H9 (cell line): ENCODE results near the gene OCIAD1. TPM values are rescaled to one million over a fixed set of nuclear protein-coding genes. Genes with fewer than 3 reads are reported as not detected.

Experiments used
- DNase-seq: peaks from one replicate; pipeline ENCODE4 v3.0.0-alpha.2; 2017
- H2AFZ ChIP-seq: one replicate; pipeline ENCODE4 v1.6.1; 2013; ENCODE audit warnings: mild to moderate bottlenecking, low read length, control low read depth, moderate library complexity
- H2AK5ac ChIP-seq: 2 replicates; pipeline ENCODE4 v1.6.1; 2013; ENCODE audit warnings: low read length, control low read depth, mixed read lengths; ENCODE audit not compliant: insufficient read length
- H2BK120ac ChIP-seq: one replicate; pipeline ENCODE4 v1.6.1; 2013; ENCODE audit warnings: low read depth, mild to moderate bottlenecking, low read length, control low read depth, inconsistent platforms; ENCODE audit not compliant: poor library complexity, severe bottlenecking
- H2BK12ac ChIP-seq: 2 replicates; pipeline ENCODE4 v1.6.1; 2013; ENCODE audit warnings: low read length, control low read depth, mixed read lengths, low read depth; ENCODE audit not compliant: insufficient read length
- H2BK15ac ChIP-seq: 2 replicates; pipeline ENCODE4 v1.6.1; 2013; ENCODE audit warnings: low read depth, low read length, control low read depth
- H2BK20ac ChIP-seq: one replicate; pipeline ENCODE4 v1.6.1; 2013; ENCODE audit warnings: low read depth, mild to moderate bottlenecking, low read length, control low read depth, inconsistent platforms; ENCODE audit not compliant: poor library complexity, severe bottlenecking
- H2BK5ac ChIP-seq: 2 replicates; pipeline ENCODE4 v1.6.1; 2013; ENCODE audit warnings: low read length, control low read depth, mixed read lengths; ENCODE audit not compliant: insufficient read length
- H3K14ac ChIP-seq: 2 replicates; pipeline ENCODE4 v1.6.1; 2013; ENCODE audit warnings: low read length, control low read depth; ENCODE audit not compliant: insufficient read depth
- H3K18ac ChIP-seq: 2 replicates; pipeline ENCODE4 v1.6.1; 2013; ENCODE audit warnings: low read depth, mild to moderate bottlenecking, mixed read lengths, low read length, control low read depth; ENCODE audit not compliant: insufficient read length
- H3K23ac ChIP-seq: 2 replicates; pipeline ENCODE4 v1.6.1; 2013; ENCODE audit warnings: low read length, control low read depth, mixed read lengths, low read depth; ENCODE audit not compliant: insufficient read length
- H3K23me2 ChIP-seq: 2 replicates; pipeline ENCODE4 v1.6.1; 2013; ENCODE audit warnings: low read depth, mild to moderate bottlenecking, mixed read lengths, low read length, control low read depth; ENCODE audit not compliant: insufficient read length, poor library complexity, severe bottlenecking
- H3K27ac ChIP-seq: 2 replicates; pipeline ENCODE4 v1.5.1; 2013; ENCODE audit warnings: low read length, control low read depth, mixed read lengths, low read depth; ENCODE audit not compliant: insufficient read length
- H3K27me3 ChIP-seq: 2 replicates; pipeline ENCODE4 v1.6.1; 2013; ENCODE audit warnings: low read length, control low read depth, inconsistent platforms; ENCODE audit not compliant: insufficient read depth
- H3K4ac ChIP-seq: 2 replicates; pipeline ENCODE4 v1.6.1; 2013; ENCODE audit warnings: low read depth, mild to moderate bottlenecking, control low read depth, inconsistent platforms, low read length, moderate library complexity
- H3K4me1 ChIP-seq: 2 replicates; pipeline ENCODE4 v1.6.1; 2013; ENCODE audit warnings: low read length, control low read depth, inconsistent platforms; ENCODE audit not compliant: insufficient read depth
- H3K4me2 ChIP-seq: 2 replicates; pipeline ENCODE4 v1.6.1; 2013; ENCODE audit warnings: low read length, control low read depth, mixed read lengths; ENCODE audit not compliant: insufficient read length, insufficient read depth
- H3K56ac ChIP-seq: 2 replicates; pipeline ENCODE4 v1.6.1; 2013; ENCODE audit warnings: low read depth, mild to moderate bottlenecking, mixed read lengths, low read length, control low read depth; ENCODE audit not compliant: insufficient read length
- H3K79me1 ChIP-seq: 2 replicates; pipeline ENCODE4 v1.6.1; 2013; ENCODE audit warnings: low read depth, mild to moderate bottlenecking, moderate library complexity, low read length, control low read depth, inconsistent platforms; ENCODE audit not compliant: insufficient read depth, poor library complexity, severe bottlenecking
- H3K79me2 ChIP-seq: 2 replicates; pipeline ENCODE4 v1.6.1; 2013; ENCODE audit warnings: low read length, control low read depth, inconsistent platforms; ENCODE audit not compliant: insufficient read depth
- H3K9ac ChIP-seq: 2 replicates; pipeline ENCODE4 v1.6.1; 2013; ENCODE audit warnings: low read length, control low read depth, mixed read lengths; ENCODE audit not compliant: insufficient read length; ENCODE audit errors: extremely low read depth
- H3K9me3 ChIP-seq: one replicate; pipeline ENCODE4 v1.6.1; 2013; ENCODE audit warnings: low read depth, low read length, inconsistent platforms; ENCODE audit not compliant: control insufficient read depth
- H3T11ph ChIP-seq: one replicate; pipeline ENCODE4 v1.6.1; 2013; ENCODE audit warnings: mild to moderate bottlenecking, low read length, control low read depth, inconsistent platforms
- H4K20me1 ChIP-seq: one replicate; pipeline ENCODE4 v1.6.1; 2013; ENCODE audit not compliant: control insufficient read depth, insufficient read length, insufficient read depth
- H4K5ac ChIP-seq: 2 replicates; pipeline ENCODE4 v1.6.1; 2013; ENCODE audit warnings: low read depth, mild to moderate bottlenecking, mixed read lengths, low read length, control low read depth; ENCODE audit not compliant: insufficient read length
- H4K8ac ChIP-seq: replicated peaks from 2 replicates; pipeline ENCODE4 v1.6.1; 2013; ENCODE audit warnings: low read length, control low read depth, mixed read lengths, low read depth; ENCODE audit not compliant: insufficient read length
- H4K91ac ChIP-seq: 2 replicates; pipeline ENCODE4 v1.6.1; 2013; ENCODE audit warnings: low read depth, mild to moderate bottlenecking, moderate library complexity, mixed read lengths, low read length, control low read depth; ENCODE audit not compliant: insufficient read length
- H3K27ac Mint-ChIP-seq, 3 experiments: 2 replicates in 2 of 3; 3 replicates in 1 of 3; pipeline ENCODE4 v1.8.0; 2020 to 2021; ENCODE audit warnings: mixed read lengths in 3 of 3, mild to moderate bottlenecking in 1 of 3, moderate library complexity in 1 of 3
- H3K27me3 Mint-ChIP-seq: 2 replicates; pipeline ENCODE4 v1.8.0; 2021; ENCODE audit warnings: low read depth, mild to moderate bottlenecking, moderate library complexity, mixed read lengths
- H3K36me3 Mint-ChIP-seq, 3 experiments: 2 replicates in 2 of 3; 3 replicates in 1 of 3; pipeline ENCODE4 v1.8.0; 2020 to 2021; ENCODE audit warnings: low read depth in 3 of 3, mixed read lengths in 3 of 3; ENCODE audit not compliant: insufficient read depth in 1 of 3
- H3K4me1 Mint-ChIP-seq, 2 experiments: 2 replicates each; pipeline ENCODE4 v1.8.0; 2020; ENCODE audit warnings: mixed read lengths in 2 of 2
- H3K4me3 Mint-ChIP-seq, 2 experiments: 2 replicates in 1 of 2; 3 replicates in 1 of 2; pipeline ENCODE4 v1.8.0; 2020 to 2021; ENCODE audit warnings: mild to moderate bottlenecking in 2 of 2, mixed read lengths in 2 of 2, moderate library complexity in 1 of 2
- H3K9me3 Mint-ChIP-seq, 2 experiments: 2 replicates in 1 of 2; 3 replicates in 1 of 2; pipeline ENCODE4 v1.8.0; 2020; ENCODE audit warnings: mild to moderate bottlenecking in 2 of 2, mixed read lengths in 2 of 2, moderate library complexity in 1 of 2
- WGBS: extraction: QIAGEN DNeasy Blood & Tissue Kit; methylation state at CpG from one replicate; pipeline ENCODE4 v1.1.7; 2013; ENCODE audit warnings: missing lambda C conversion rate, low lambda C conversion rate, mixed read lengths; ENCODE audit not compliant: insufficient read length; ENCODE audit errors: extremely low coverage; 5-methylcytosine and 5-hydroxymethylcytosine counted together
- total RNA-seq: library from RNA; stranded (reverse); gene quantifications from 2 replicates; pipeline ENCODE4 v1.2.1, GENCODE V29; 2021
- TF ChIP-seq, protein P1 (sequence below): fragments of 200-600 bp; sonication (generic); conservative IDR thresholded peaks from 3 replicates; pipeline ENCODE4 v1.8.0; 2021; ENCODE audit warnings: antibody characterized with exemption, mild to moderate bottlenecking

OCIAD1 gene
- total RNA-seq, 1 experiment from 2014 or later = 169 TPM

DNA sequence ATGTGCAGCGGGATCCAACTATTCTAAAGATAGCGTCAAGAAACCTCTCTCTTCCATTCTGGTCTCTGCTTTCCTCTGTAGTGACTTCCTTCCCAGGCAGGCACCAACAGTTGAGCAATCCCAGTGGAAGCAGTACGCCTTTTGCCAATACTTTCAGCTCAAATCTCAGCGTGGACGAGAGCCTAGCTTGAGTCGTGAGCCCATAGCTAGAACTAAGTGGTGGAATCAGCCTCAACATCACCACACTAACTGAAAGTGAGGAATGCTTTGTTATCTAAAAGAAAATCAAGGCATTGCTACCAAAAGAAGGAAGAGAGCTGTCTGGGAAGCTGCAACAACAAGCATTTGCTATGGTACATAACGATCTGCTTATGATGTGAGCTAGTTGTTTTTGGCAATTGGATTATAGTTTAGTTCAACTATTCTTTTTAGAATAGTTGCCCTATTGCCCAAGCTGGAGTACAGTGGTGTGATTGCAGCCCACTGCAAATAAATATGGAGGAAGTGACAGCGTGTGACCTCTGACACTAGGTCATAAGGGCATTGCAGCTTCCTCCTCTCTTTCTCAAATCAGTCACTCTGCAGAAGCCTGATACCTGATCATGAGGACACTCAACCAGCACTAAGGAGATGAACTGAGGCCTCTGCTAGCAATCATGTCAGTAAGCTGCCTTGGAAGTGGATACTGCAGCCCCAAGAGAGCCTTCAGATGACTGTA lies 26.1 kb upstream of the OCIAD1 start:
- Histone ChIP-seq H2AFZ (no peak overlapping the region), H3K4ac (no peak overlapping the region), H2BK120ac (no peak overlapping the region), H3K9me3 (no peaks in the 10 kb centered on the region), H2BK15ac (no peak overlapping the region), H3K27ac (no peak overlapping the region), H3K23me2 (no peaks in the 10 kb centered on the region), H3K56ac (no peak overlapping the region), H4K8ac (no peak overlapping the region), H3K23ac (no peak overlapping the region), H2BK5ac (no peak overlapping the region), H4K20me1 (no peaks in the 10 kb centered on the region), H3T11ph (no peak overlapping the region), H2BK20ac (no peak overlapping the region), H4K5ac (no peak overlapping the region), H3K4me2 (no peak overlapping the region), H3K14ac (no peak overlapping the region), H3K18ac (no peak overlapping the region), H3K4me1 (no peaks in the 10 kb centered on the region), H3K9ac (no peak overlapping the region), H3K79me2 (no peaks in the 10 kb centered on the region), H2AK5ac (no peak overlapping the region), H4K91ac (no peak overlapping the region), H3K79me1 (no peaks in the 10 kb centered on the region), H3K27me3 (no peaks in the 10 kb centered on the region), H2BK12ac (no peak overlapping the region)
- Mint-ChIP-seq H3K9me3 (no peaks in the 10 kb centered on the region), H3K27ac (peak overlapping the region in 1 of 3 experiments; percentile 55; a peak in 2 of 7 replicates), H3K4me1 (no peaks in the 10 kb centered on the region), H3K4me3 (no peak overlapping the region; a peak in 1 of 5 replicates), H3K27me3 (no peaks in the 10 kb centered on the region), H3K36me3 (no peaks in the 10 kb centered on the region)
- TF ChIP-seq, protein P1, sequence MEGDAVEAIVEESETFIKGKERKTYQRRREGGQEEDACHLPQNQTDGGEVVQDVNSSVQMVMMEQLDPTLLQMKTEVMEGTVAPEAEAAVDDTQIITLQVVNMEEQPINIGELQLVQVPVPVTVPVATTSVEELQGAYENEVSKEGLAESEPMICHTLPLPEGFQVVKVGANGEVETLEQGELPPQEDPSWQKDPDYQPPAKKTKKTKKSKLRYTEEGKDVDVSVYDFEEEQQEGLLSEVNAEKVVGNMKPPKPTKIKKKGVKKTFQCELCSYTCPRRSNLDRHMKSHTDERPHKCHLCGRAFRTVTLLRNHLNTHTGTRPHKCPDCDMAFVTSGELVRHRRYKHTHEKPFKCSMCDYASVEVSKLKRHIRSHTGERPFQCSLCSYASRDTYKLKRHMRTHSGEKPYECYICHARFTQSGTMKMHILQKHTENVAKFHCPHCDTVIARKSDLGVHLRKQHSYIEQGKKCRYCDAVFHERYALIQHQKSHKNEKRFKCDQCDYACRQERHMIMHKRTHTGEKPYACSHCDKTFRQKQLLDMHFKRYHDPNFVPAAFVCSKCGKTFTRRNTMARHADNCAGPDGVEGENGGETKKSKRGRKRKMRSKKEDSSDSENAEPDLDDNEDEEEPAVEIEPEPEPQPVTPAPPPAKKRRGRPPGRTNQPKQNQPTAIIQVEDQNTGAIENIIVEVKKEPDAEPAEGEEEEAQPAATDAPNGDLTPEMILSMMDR = no peak
- DNase-seq = no peak
- no CpG with 5 or more reads among the region's 8 CpGs for WGBS
